SK-N-SH treated with all-trans-retinoic acid at 6 μM for 48 hours (cell line): Measurements from ENCODE around the gene LPIN2.

Experiments
- ATAC-seq: fragments of 200-7000 bp; cut with Tn5 transposase; 3 replicates; pipeline ENCODE4 v1.9.1; 2020; ENCODE audit warnings: mild to moderate bottlenecking, moderate library complexity
- ARNTL ChIP-seq: fragments of 450-650 bp; formaldehyde crosslinking; IDR thresholded peaks from 2 replicates; pipeline ENCODE4 v1.5.0; 2020; ENCODE audit warnings: low read depth, mild to moderate bottlenecking, moderate library complexity, borderline replicate concordance
- BACH2 ChIP-seq: fragments of 250-450 bp; sonication (Bioruptor Pico); IDR thresholded peaks from 2 replicates; pipeline ENCODE4 v1.9.0; 2021; ENCODE audit warnings: mild to moderate bottlenecking, borderline replicate concordance
- CSDC2 ChIP-seq: fragments of 250-450 bp; sonication (Bioruptor Pico); IDR thresholded peaks from 2 replicates; pipeline ENCODE4 v1.5.0; 2020; ENCODE audit warnings: mild to moderate bottlenecking, moderate library complexity
- CSRNP3 ChIP-seq: fragments of 250-450 bp; sonication (Bioruptor Pico); IDR thresholded peaks from 2 replicates; pipeline ENCODE4 v1.5.1; 2021; ENCODE audit warnings: mild to moderate bottlenecking, moderate library complexity
- ISL1 ChIP-seq: fragments of 250-450 bp; sonication (Bioruptor Pico); IDR thresholded peaks from 2 replicates; pipeline ENCODE4 v2.1.2; 2022; ENCODE audit warnings: mild to moderate bottlenecking, moderate library complexity
- OSR1 ChIP-seq: fragments of 250-450 bp; sonication (Bioruptor Pico); IDR thresholded peaks from 2 replicates; pipeline ENCODE4 v1.8.0; 2022; ENCODE audit warnings: moderate library complexity, mild to moderate bottlenecking, inconsistent platforms
- PPARA ChIP-seq: fragments of 250-450 bp; sonication (Bioruptor Pico); IDR thresholded peaks from 2 replicates; pipeline ENCODE4 v1.5.0; 2020; ENCODE audit warnings: mild to moderate bottlenecking, borderline replicate concordance
- RARB ChIP-seq: fragments of 250-450 bp; sonication (Bioruptor Pico); IDR thresholded peaks from 2 replicates; pipeline ENCODE4 v1.8.0; 2021; ENCODE audit warnings: mild to moderate bottlenecking, moderate library complexity
- SNAI2 ChIP-seq: fragments of 250-450 bp; sonication (Bioruptor Pico); IDR thresholded peaks from 2 replicates; pipeline ENCODE4 v1.5.0; 2020; ENCODE audit warnings: mild to moderate bottlenecking, moderate library complexity
- TCF4 ChIP-seq: fragments of 250-450 bp; sonication (Bioruptor Pico); IDR thresholded peaks from 2 replicates; pipeline ENCODE4 v1.8.0; 2021; ENCODE audit warnings: mild to moderate bottlenecking, moderate library complexity, borderline replicate concordance
- TOX ChIP-seq: fragments of 250-450 bp; sonication (Bioruptor Pico); IDR thresholded peaks from 2 replicates; pipeline ENCODE4 v1.8.0; 2021; ENCODE audit warnings: mild to moderate bottlenecking, moderate library complexity, borderline replicate concordance
- ZC3H10 ChIP-seq: fragments of 250-450 bp; sonication (Bioruptor Pico); IDR thresholded peaks from 2 replicates; pipeline ENCODE4 v1.5.1; 2021; ENCODE audit warnings: mild to moderate bottlenecking, moderate library complexity
- ZFP3 ChIP-seq: fragments of 250-450 bp; sonication (Bioruptor Pico); IDR thresholded peaks from 2 replicates; pipeline ENCODE4 v1.5.0; 2020; ENCODE audit warnings: mild to moderate bottlenecking, moderate library complexity
- ZFP30 ChIP-seq: fragments of 450-650 bp; formaldehyde crosslinking; IDR thresholded peaks from 2 replicates; pipeline ENCODE4 v1.5.0; 2022; ENCODE audit warnings: mild to moderate bottlenecking, moderate library complexity
- ZNF565 ChIP-seq: fragments of 450-650 bp; formaldehyde crosslinking; conservative IDR thresholded peaks from 2 replicates; pipeline ENCODE4 v1.5.0; 2020; ENCODE audit warnings: low read depth, mild to moderate bottlenecking, moderate library complexity
- ZNF70 ChIP-seq: fragments of 450-650 bp; formaldehyde crosslinking; IDR thresholded peaks from 2 replicates; pipeline ENCODE4 v1.5.0; 2020; ENCODE audit warnings: mild to moderate bottlenecking, moderate library complexity
- ZNF8 ChIP-seq: fragments of 450-650 bp; formaldehyde crosslinking; IDR thresholded peaks from 2 replicates; pipeline ENCODE4 v1.5.0; 2020; ENCODE audit warnings: mild to moderate bottlenecking, moderate library complexity
- TF ChIP-seq, protein P1 (sequence below): fragments of 250-450 bp; sonication (Bioruptor Pico); IDR thresholded peaks from 2 replicates; pipeline ENCODE4 v1.5.0; 2020; ENCODE audit warnings: mild to moderate bottlenecking, moderate library complexity
- TF ChIP-seq, protein P2 (sequence below): fragments of 250-450 bp; sonication (Bioruptor Pico); IDR thresholded peaks from 2 replicates; pipeline ENCODE4 v1.5.1; 2020; ENCODE audit warnings: low read depth, mild to moderate bottlenecking, moderate library complexity
- TF ChIP-seq, protein P3 (sequence below): fragments of 250-450 bp; sonication (Bioruptor Pico); IDR thresholded peaks from 2 replicates; pipeline ENCODE4 v1.8.0; 2020; ENCODE audit warnings: mild to moderate bottlenecking, moderate library complexity, borderline replicate concordance
- TF ChIP-seq, protein P4 (sequence below): fragments of 250-450 bp; sonication (Bioruptor Pico); IDR thresholded peaks from 2 replicates; pipeline ENCODE4 v1.8.0; 2021; ENCODE audit warnings: low read depth, mild to moderate bottlenecking, moderate library complexity, borderline replicate concordance

LPIN2 gene

DNA sequence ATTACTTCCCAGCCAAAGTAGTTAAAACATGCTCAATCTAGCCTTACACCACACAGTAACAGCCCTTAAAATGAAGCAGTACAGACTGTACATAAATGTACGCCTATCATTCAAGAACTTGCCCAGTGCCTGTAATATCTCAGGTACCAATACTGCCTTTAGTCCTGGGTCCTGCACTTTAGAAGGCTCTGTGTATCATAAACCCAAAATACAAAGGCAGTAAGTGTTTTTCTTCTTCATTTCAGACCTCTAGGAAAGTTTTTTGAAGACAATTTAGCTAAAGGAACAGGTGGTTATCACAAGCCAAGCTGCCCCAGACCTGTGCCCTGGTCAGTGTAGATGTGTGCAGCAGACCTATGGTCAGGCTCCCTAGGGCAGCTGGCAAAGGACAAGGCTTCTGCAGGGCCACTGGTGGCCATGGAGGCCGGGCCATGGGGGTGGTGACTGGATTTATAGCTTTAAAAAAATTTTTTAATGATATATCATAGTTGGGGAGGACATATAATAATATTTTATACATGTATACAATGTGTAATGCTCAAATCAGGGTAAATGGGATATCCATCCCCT lies 18.8 kb downstream of the LPIN2 start:
- TF ChIP-seq ZC3H10 (CRISPR knock-in tag) (no peak), OSR1 (CRISPR knock-in tag) (no peak), ZNF8 (CRISPR knock-in tag) (no peak), ZNF70 (CRISPR knock-in tag) (no peak), CSRNP3 (CRISPR knock-in tag) (no peak), TCF4 (CRISPR knock-in tag) (no peak), SNAI2 (CRISPR knock-in tag) (no peak), ZFP30 (CRISPR knock-in tag) (no peak), ISL1 (CRISPR knock-in tag) (no peak)
- TF ChIP-seq, protein P1, sequence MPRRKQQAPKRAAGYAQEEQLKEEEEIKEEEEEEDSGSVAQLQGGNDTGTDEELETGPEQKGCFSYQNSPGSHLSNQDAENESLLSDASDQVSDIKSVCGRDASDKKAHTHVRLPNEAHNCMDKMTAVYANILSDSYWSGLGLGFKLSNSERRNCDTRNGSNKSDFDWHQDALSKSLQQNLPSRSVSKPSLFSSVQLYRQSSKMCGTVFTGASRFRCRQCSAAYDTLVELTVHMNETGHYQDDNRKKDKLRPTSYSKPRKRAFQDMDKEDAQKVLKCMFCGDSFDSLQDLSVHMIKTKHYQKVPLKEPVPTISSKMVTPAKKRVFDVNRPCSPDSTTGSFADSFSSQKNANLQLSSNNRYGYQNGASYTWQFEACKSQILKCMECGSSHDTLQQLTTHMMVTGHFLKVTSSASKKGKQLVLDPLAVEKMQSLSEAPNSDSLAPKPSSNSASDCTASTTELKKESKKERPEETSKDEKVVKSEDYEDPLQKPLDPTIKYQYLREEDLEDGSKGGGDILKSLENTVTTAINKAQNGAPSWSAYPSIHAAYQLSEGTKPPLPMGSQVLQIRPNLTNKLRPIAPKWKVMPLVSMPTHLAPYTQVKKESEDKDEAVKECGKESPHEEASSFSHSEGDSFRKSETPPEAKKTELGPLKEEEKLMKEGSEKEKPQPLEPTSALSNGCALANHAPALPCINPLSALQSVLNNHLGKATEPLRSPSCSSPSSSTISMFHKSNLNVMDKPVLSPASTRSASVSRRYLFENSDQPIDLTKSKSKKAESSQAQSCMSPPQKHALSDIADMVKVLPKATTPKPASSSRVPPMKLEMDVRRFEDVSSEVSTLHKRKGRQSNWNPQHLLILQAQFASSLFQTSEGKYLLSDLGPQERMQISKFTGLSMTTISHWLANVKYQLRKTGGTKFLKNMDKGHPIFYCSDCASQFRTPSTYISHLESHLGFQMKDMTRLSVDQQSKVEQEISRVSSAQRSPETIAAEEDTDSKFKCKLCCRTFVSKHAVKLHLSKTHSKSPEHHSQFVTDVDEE: no peak
- no peak for ATAC-seq

GRCh38 chr18:2992995-2993877 lies 19.7 kb downstream of the LPIN2 start:
- no peak for ATAC-seq
- TF ChIP-seq CSDC2 (CRISPR knock-in tag) (no peak), SNAI2 (CRISPR knock-in tag) (no peak), RARB (no peak), ZFP30 (CRISPR knock-in tag) (no peak), TCF4 (CRISPR knock-in tag) (no peak), ZNF8 (CRISPR knock-in tag) (no peak), ZFP3 (CRISPR knock-in tag) (no peak), PPARA (CRISPR knock-in tag) (no peak), ARNTL (no peak), TOX (CRISPR knock-in tag) (no peak), ZNF565 (CRISPR knock-in tag) (no peak), BACH2 (CRISPR knock-in tag) (no peak), ZNF70 (CRISPR knock-in tag) (no peak), OSR1 (CRISPR knock-in tag) (no peak)
- TF ChIP-seq, protein P2, sequence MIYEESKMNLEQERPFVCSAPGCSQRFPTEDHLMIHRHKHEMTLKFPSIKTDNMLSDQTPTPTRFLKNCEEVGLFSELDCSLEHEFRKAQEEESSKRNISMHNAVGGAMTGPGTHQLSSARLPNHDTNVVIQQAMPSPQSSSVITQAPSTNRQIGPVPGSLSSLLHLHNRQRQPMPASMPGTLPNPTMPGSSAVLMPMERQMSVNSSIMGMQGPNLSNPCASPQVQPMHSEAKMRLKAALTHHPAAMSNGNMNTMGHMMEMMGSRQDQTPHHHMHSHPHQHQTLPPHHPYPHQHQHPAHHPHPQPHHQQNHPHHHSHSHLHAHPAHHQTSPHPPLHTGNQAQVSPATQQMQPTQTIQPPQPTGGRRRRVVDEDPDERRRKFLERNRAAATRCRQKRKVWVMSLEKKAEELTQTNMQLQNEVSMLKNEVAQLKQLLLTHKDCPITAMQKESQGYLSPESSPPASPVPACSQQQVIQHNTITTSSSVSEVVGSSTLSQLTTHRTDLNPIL (CRISPR knock-in tag): no peak
- TF ChIP-seq, protein P3, sequence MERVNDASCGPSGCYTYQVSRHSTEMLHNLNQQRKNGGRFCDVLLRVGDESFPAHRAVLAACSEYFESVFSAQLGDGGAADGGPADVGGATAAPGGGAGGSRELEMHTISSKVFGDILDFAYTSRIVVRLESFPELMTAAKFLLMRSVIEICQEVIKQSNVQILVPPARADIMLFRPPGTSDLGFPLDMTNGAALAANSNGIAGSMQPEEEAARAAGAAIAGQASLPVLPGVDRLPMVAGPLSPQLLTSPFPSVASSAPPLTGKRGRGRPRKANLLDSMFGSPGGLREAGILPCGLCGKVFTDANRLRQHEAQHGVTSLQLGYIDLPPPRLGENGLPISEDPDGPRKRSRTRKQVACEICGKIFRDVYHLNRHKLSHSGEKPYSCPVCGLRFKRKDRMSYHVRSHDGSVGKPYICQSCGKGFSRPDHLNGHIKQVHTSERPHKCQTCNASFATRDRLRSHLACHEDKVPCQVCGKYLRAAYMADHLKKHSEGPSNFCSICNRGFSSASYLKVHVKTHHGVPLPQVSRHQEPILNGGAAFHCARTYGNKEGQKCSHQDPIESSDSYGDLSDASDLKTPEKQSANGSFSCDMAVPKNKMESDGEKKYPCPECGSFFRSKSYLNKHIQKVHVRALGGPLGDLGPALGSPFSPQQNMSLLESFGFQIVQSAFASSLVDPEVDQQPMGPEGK: no peak
- TF ChIP-seq, protein P4, sequence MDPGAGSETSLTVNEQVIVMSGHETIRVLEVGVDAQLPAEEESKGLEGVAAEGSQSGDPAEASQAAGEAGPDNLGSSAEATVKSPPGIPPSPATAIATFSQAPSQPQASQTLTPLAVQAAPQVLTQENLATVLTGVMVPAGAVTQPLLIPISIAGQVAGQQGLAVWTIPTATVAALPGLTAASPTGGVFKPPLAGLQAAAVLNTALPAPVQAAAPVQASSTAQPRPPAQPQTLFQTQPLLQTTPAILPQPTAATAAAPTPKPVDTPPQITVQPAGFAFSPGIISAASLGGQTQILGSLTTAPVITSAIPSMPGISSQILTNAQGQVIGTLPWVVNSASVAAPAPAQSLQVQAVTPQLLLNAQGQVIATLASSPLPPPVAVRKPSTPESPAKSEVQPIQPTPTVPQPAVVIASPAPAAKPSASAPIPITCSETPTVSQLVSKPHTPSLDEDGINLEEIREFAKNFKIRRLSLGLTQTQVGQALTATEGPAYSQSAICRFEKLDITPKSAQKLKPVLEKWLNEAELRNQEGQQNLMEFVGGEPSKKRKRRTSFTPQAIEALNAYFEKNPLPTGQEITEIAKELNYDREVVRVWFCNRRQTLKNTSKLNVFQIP (CRISPR knock-in tag): no peak
- TF ChIP-seq, all 23 proteins: peak for 0
